Measurements from ENCODE around the gene AKAP12. TPM values are rescaled to one million over a fixed set of nuclear protein-coding genes. Genes with fewer than 3 reads are reported as not detected.

AKAP12 gene
- total and polyA plus RNA-seq, 2 donors (not counting 1 experiment from before 2014, with no cell fraction given) = 0.04 to 0.22 TPM

GRCh38 chr6:151300267-151300991 lies 60.7 kb downstream of the AKAP12 start:
- ATAC-seq (ENCODE audit: low read depth) (no peak), DNase-seq (no peak)
- Mint-ChIP-seq H3K4me3 (no peak overlapping the region), H3K9me3 (ENCODE audit: insufficient read depth) (no peaks in the 10 kb centered on the region), H3K27ac (no peak overlapping the region), H3K27me3 (peaks cover 3% of the 10 kb centered on the region), H3K4me1 (no peaks in the 10 kb centered on the region)
- no peak for TF ChIP-seq EZH2 (IDR thresholded peaks at IDR 0.05; ENCODE audit: borderline replicate concordance, insufficient read depth, low read depth, low read length, poor library complexity, severe bottlenecking)
- TF ChIP-seq CTCF (IDR thresholded peaks at IDR 0.05) = no peak
- Histone ChIP-seq H3K27me3 (replicated peaks in 1 of 4; ENCODE audit: control extremely low read depth in 1 of 4, control insufficient read depth in 3 of 4, insufficient read depth in 4 of 4, low read length in 3 of 4) (peaks cover 0 to 4% (median 0%) of the 10 kb centered on the region in 4 experiments), H3K4me2 (replicated peaks; ENCODE audit: low read depth, low read length, poor library complexity, severe bottlenecking) (no peak overlapping the region), H3K4me3 (ENCODE audit: control extremely low read depth in 1 of 5, extremely low read depth in 1 of 5, insufficient read depth in 1 of 5, low read depth in 2 of 5, low read length in 4 of 5) (no peak overlapping the region), H3K4me1 (ENCODE audit: control insufficient read depth in 2 of 2, insufficient read depth in 2 of 2, low read length in 2 of 2) (no peaks in the 10 kb centered on the region), H3K9me3 (ENCODE audit: control extremely low read depth in 1 of 3, control insufficient read depth in 2 of 3, insufficient read depth in 1 of 3, low read length in 2 of 3) (no peaks in the 10 kb centered on the region), H4K20me1 (ENCODE audit: control insufficient read depth, insufficient read depth, low read length, poor library complexity, severe bottlenecking) (no peaks in the 10 kb centered on the region), H2AFZ (ENCODE audit: insufficient read depth, low read depth, low read length, poor library complexity, severe bottlenecking) (no peak overlapping the region), H3K27ac (ENCODE audit: low read length in 2 of 2) (no peak overlapping the region), H3K9ac (ENCODE audit: low read length) (no peak overlapping the region), H3K79me2 (ENCODE audit: control insufficient read depth, insufficient read depth, low read length) (no peaks in the 10 kb centered on the region), H3K36me3 (replicated peaks in 1 of 2; ENCODE audit: control extremely low read depth in 1 of 2, control insufficient read depth in 1 of 2, extremely low read depth in 1 of 2, insufficient read depth in 2 of 2, low read length in 1 of 2) (no peaks in the 10 kb centered on the region)
- ChIA-PET POLR2A (no interaction called here), CTCF (no interaction called here)
- intact Hi-C loops (cut with micrococcal nuclease) = no loop called here
- WGBS (ENCODE audit: insufficient coverage) = 40% methylated on average over 1 of the region's 8 CpGs

- POLR2A ChIA-PET = no interaction called here
- H4K20me1 ChIP-seq (ENCODE audit: control insufficient read depth, insufficient read depth, low read length, poor library complexity, severe bottlenecking) = no peaks in the 10 kb centered on the region
- no peak for ATAC-seq (ENCODE audit: low read depth)
Observed at GRCh38 chr6:151301547-151301946, 61.8 kb downstream of the AKAP12 start.

More at GRCh38 chr6:151301547-151301946, 61.8 kb downstream of the AKAP12 start:
- Histone ChIP-seq H3K4me1 (ENCODE audit: control insufficient read depth in 2 of 2, insufficient read depth in 2 of 2, low read length in 2 of 2) (no peaks in the 10 kb centered on the region), H3K36me3 (replicated peaks in 1 of 2; ENCODE audit: control extremely low read depth in 1 of 2, control insufficient read depth in 1 of 2, extremely low read depth in 1 of 2, insufficient read depth in 2 of 2, low read length in 1 of 2) (no peaks in the 10 kb centered on the region), H3K27me3 (replicated peaks in 1 of 4; ENCODE audit: control extremely low read depth in 1 of 4, control insufficient read depth in 3 of 4, insufficient read depth in 4 of 4, low read length in 3 of 4) (peaks cover 0 to 4% (median 0%) of the 10 kb centered on the region in 4 experiments), H3K4me3 (ENCODE audit: control extremely low read depth in 1 of 5, extremely low read depth in 1 of 5, insufficient read depth in 1 of 5, low read depth in 2 of 5, low read length in 4 of 5) (no peak overlapping the region), H2AFZ (ENCODE audit: insufficient read depth, low read depth, low read length, poor library complexity, severe bottlenecking) (no peak overlapping the region), H3K79me2 (ENCODE audit: control insufficient read depth, insufficient read depth, low read length) (no peaks in the 10 kb centered on the region), H3K27ac (ENCODE audit: low read length in 2 of 2) (no peak overlapping the region), H3K9me3 (ENCODE audit: control extremely low read depth in 1 of 3, control insufficient read depth in 2 of 3, insufficient read depth in 1 of 3, low read length in 2 of 3) (no peaks in the 10 kb centered on the region), H3K9ac (ENCODE audit: low read length) (no peak overlapping the region), H3K4me2 (replicated peaks; ENCODE audit: low read depth, low read length, poor library complexity, severe bottlenecking) (no peak overlapping the region)
- no peak for TF ChIP-seq EZH2 (IDR thresholded peaks at IDR 0.05; ENCODE audit: borderline replicate concordance, insufficient read depth, low read depth, low read length, poor library complexity, severe bottlenecking)
- TF ChIP-seq CTCF (IDR thresholded peaks at IDR 0.05) = no peak
- 100% methylated on average over 1 of the region's 8 CpGs for WGBS (ENCODE audit: insufficient coverage)
- intact Hi-C loops (cut with micrococcal nuclease) = no loop called here
- CTCF ChIA-PET = no interaction called here
- Mint-ChIP-seq H3K4me3 (no peak overlapping the region), H3K27ac (no peak overlapping the region), H3K4me1 (no peaks in the 10 kb centered on the region), H3K27me3 (peaks cover 3% of the 10 kb centered on the region), H3K9me3 (ENCODE audit: insufficient read depth) (no peaks in the 10 kb centered on the region)
- no peak for DNase-seq

Measured in B cell (primary cell).